HG02840 (cell line): ENCODE measurements around the gene SLC39A11.

Experiments used
- ATAC-seq: cut with Tn5 transposase; IDR thresholded peaks from one replicate; pipeline ENCODE4 v1.9.1; 2021; ENCODE audit warnings: mild to moderate bottlenecking, moderate library complexity, moderate number of reproducible peaks; ENCODE audit not compliant: unreplicated experiment, low FRiP score

Gene SLC39A11

DNA sequence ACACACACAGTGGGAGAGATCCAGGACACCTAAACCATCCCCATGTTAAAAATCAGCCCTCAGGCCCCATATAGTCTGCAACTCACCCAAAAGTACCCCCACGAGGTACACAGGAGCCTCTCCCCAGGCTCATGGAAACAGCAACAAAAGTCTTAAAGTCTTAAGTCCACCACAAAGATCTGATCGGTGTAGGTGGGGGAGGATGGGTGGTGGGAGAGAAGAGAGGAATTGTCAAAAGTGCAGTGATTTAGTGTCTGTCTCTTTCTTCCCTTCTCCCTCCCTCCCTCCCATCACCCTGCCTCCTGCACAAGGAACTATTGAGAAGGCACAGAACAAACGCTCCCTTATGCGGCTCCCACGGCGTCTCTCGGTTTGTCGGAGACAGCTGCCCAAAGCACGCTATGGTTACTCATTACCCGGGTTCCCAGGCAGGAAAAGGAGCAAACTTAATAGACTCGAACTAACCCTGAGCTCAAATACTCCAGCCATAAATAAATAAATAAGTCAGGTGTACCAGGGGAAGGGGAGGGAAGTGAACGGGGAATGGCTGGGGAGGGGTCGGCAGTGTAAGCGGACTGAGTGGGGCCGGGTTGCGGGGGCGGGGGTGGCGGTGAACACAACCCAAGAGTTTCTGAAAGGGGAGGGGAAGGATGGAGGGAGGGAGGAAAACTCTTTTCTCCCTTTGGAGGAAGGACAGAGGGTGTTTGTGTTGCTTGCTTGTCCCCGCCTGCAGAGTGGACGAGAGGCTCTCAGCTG, 477.4 kb downstream of the SLC39A11 start:
- ATAC-seq: no peak

DNA sequence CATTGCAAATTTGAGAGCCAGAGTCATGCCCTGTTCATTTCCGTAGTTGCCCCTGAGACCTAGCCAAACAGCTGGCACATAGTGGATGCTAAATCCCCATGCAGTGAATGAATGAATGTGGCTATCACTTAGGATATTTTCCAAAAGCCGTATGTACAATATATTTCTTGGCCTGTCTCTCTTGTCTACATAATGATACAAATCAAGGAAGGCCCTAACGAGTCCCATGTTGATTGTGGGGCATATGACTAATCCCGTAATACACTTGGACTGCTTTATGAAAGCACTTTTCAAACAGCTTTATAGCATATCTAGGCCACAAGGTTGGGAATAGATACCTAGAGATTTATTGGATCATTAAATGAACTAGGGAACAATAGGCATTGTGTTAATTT, 478.0 kb downstream of the SLC39A11 start:
- ATAC-seq: no peak

DNA sequence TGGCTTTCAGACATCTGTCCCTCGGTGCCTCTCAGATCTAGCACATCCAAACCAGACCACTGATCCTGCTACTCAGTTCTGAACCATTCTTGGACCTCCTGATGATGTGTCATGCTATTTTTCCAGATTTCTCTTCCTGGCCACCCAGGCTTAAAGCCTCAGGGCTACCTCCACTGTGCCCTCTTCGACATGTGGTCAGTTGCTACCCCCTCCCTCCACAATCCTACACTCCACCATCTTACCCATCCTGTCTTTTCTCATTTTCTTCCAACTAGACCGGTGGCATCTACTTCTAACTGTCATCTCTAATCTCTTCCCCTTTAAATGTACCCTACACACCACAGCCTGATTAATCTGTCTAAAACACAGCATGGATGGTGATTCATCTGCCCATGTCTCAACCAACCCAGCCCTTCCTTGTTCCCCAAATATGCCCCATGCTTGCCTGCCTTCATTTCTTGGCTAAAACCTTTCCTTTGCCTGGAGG, 478.6 kb downstream of the SLC39A11 start:
- no peak for ATAC-seq

DNA sequence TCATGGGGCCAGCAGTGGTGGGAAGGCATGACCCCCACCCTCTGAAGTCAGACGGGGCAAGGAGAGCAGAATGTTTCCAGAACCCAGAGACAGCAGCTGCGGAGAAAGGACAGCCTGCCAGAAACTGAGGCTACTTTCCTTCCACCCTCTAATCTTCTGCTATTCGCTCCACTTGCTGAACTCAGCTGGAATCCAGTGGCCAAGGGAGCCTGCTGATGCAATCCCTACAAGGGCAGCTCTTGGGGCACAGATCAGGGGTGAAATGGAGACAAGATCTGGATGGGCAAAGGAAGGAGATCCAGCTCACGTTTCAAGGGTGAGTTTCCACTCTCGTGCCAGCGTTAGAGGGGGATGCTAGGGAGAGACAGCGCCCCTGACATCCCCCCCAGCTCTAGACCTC, 479.1 kb downstream of the SLC39A11 start:
- ATAC-seq: no peak

DNA sequence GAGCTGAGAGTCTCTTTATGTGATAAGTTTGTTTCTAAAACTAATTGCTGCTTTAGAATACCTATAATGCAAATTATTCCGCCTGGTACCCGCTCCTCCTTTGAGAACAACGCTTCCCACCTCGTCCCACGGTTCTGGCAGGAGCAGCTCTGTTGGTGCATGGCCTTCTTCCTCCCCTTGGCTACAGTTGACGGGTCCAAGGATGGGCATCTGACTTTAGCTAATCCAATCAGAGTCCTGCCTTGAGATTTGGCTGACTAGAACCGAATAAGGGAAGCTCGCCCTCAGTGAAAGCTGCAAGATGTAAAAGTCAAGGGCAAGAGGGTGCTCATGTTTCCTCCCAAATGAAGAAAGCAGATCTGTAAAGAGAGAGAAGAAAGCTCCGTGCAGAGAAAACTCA, 481.3 kb downstream of the SLC39A11 start:
- no peak for ATAC-seq

DNA sequence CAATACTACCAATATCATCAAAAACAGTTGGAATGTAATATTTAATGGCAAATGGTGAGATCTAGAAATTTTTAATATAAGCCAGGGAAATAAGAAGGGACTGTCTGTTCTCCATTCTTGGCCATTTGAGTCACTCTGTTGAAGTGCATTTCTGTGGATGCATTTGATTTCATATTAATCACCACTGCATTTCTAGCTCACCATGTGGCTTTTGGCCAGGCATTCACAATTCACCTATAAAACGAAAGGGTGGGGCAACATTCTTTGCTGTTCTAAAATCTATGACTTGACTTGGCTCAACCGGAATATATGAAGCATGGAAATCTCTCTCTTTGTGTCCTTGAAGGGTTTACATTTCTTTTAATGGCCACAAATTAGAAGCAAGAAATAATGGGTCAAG, 483.0 kb downstream of the SLC39A11 start:
- ATAC-seq: no peak

DNA sequence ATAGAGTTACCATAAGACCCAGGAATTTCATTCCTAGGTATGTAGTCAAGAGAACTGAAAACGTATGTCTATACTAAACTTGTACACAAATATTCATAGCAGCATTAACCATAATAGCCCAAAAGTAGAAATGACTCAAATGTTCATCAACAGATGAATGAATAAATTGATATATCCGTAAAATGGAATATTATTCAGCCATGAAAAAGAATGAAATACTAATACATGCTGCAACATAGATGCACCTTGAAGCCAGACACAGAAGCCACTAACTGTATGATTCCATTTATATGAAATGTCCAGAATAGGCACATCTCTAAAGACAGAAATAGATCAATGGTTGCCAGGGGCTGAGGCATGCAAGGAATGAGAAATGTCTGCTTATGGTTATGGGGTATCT, 484.1 kb downstream of the SLC39A11 start:
- no peak for ATAC-seq

DNA sequence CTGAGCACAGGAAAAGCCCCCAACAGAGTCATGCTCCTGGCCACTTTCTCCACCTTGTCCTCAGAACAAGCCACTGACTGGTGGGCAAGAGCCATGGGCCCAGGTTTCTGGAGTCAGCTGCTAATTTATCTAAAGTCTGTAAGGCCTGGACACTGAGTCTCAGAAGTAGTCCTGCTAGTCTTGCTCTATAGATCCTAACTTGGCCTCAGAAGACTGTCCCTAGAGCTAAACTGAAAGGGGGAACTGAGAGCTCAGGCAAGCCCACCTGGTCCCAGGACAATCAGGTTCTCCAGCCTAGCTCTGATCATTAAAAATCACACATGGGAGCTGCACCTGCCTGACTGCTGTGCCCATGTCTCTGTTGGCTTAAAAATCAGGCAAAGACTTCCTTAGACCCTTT, 485.8 kb downstream of the SLC39A11 start:
- ATAC-seq: no peak

DNA sequence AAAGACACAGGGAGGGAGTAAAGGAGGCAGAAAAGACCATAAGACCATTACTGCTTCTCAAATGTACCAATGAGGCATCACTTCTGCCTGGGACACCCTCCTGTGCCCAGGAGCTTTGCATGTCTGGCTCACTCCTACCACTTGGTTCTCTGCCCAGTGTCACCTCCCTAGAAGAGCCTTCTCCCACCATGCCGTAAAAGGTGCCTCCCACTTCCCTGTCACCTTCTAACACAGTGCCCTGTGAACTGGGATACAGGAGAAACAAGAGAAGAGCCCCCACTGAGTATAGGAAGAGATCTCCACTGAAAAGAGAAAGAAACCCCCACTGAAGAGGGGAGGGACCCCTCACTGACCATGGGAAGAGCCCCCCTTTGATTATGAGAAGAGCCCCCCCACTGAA, 486.9 kb downstream of the SLC39A11 start:
- ATAC-seq: no peak

DNA sequence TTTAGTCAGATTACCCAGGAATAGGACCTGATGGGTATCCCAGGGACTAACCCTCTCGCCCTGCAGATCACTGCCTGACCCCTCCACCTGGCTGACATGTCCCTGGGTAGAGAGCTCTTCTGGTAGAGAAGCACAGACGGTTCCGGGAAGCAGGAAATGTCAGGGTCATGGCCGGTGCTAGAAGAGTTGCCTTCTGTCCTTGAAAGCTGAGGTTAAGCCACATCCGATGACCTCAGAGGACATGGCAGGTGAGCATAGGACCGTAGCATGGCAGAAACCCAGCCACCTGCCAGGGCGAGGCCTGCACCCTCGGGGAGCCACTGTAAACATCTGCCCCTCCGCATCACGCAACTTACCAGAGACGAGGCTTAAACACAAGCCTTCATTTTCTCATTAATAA, 488.0 kb downstream of the SLC39A11 start:
- no peak for ATAC-seq

DNA sequence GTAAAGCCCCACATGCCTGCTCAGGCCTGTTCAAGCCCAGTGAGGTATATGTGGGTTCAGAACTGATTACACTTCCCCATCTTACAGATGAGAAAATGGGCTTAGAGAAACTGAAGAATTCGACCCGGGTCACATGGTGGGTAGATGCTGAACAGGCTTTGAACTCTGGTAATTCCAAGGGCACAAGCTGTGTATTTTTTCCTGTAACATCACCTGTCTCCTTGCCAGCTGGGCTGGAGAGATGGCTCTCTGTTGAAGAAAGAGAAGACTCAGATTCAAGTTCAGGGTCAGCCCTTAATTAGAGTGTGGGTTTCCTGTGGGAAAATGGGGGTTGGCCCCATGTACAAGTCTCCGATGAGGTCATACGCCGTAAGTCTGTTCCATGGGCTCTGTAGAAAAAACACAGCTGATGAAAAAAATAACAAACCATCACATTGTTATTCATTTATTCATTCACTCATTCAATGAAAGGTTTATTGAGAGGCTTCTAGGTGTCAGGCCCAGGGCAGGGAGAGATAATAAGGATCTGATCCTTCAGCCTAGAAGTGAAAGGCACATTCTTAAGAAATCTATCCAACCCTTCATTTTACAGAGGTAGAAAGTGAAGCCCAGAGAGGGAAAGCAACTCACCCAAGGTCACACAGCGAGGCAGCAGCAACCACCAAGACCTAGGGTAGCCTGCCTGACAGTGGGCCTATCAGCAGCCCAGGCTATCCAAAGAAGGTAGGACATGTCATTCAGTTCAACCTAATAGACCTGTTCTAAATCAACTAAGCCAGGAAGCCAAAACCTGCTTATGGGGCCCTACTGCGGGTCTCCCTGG, 488.9 kb downstream of the SLC39A11 start:
- ATAC-seq: no peak

DNA sequence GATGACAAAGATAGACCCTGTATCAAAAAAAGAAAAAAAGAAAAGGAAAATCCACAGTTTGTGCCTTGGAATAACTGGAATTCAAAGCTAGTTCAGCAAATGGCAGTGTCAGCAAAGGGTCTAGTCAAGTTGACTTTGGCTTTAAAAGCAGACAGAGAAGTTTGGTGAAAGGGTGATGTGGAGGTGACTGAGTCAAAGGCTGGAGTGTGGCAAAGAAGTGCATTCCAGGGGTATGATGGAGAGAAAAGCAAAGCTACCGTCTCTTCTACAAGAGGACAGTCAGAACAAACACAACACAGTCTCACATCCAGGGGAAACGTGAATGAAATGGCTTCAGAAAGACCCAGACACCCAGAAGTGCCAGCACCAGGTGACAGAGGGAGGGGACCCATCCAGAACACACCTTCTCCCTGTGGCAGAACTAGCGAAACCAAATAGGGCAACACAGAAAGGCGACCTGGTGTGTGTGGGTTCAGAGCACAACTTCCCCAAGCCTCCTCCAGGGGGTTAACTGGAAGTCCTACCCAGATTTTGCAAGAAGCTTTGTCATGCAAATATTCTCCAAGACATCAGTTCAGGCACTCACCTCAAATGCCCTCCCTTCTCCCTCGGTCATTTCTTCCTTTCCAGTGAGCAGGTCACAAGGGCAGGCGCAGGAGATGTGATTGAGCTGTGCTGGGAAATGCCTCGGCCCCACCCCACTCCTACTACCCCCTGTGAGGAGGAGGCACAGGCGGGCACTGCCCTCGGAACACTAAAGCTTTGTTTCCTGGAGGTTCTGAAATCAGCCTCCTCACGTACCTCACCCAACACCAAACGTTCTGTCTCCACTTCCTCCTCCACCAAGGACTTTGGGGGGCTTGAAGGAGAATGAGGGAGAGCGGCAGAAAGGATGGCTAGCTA, 489.7 kb downstream of the SLC39A11 start:
- ATAC-seq: no peak

DNA sequence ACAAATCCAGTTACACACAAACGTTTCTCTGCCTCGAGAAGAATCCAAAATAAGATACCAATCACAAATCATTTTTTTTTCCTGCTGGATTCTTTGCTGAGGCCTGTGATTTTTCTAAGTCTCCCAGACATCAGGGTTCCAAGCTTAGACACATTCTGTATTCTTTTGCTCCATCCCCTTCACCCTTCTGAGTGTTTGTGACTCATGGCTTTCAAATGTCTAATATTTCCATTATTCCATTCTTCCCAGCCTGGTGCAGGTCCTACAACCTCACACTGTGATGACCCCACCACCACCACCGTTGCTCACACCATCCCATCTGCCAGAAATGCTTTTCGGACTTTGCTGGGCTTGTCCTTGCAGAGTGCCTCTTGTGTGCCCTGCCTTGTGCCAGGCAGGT, 491.6 kb downstream of the SLC39A11 start:
- ATAC-seq: no peak

DNA sequence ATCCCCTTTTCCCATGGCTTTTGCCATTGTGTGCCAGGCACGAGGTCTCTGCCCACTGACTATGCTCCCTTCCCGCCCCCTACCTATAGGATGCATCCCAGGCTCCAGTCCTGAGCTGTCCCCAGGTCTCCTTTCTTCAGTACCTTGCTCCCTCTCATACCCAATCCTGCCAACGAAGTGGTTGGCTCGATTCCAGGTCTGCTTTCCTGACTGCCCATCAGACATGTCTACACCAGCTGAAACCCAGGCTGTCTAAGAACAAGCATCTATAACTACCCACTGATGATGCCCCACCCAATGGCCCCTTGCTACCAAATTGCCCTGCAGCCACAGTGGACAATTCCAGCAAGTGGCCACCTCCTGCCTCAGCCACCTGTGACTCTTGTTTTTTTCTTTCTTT, 492.6 kb downstream of the SLC39A11 start:
- no peak for ATAC-seq

DNA sequence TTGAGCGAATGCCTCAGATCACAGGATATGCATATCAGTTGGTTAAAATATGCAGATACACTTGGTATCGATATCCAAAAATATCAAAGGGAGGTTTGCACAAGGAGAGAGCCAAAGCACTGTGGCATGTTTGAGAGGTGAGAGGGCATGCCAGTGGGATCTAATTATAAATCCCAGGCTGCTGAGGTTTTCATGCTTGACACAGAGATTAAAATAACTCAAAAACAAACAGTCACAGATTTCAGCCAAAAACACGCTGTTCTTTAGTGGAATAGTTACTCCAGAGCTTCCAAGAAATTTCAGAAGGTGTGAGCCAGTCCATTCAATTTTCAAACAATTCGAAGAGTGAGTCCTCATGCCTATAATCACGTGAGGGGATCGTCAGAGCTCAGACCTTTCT, 493.8 kb downstream of the SLC39A11 start:
- no peak for ATAC-seq

DNA sequence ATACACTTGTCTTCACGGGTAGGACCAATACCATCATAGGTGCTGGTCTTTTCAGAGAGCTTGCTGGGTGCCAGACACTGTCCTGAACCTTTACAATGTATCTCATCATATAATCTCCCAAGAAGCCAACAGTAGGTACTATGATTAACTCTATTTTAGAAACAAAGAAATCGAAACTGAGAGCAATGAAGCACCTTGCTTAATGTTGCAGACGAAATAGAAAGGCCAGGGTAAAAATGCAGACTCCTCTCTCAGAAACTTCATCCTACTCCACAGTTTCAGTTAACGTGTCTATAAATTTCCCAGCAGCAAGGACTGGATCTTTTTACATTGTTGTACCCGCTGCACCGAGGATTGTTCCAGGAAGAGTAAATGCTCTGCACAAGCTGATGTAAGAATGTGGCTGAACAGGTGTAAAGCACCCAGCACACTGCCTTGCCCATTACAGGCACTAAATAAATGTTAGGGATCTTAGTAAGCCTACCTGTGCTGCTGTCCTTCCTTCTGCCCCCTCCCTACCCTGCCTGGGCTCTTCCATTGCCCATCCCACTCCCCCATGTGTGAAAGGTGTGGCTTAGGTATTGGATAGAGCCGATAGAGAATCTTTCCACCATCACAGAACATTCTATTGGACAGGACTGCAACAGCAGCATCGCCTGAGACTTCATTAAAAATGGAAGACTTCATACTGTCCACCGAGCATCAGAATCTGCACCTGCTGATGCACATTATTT, 495.0 kb downstream of the SLC39A11 start:
- no peak for ATAC-seq
